ENCODE measurements around the gene GOLGB1.
"Not testable (repeated sequence)": the region's sequence is repeated elsewhere in the genome, so short reads cannot be mapped to it uniquely, and the experiment has no call there.

The GOLGB1 gene

DNA sequence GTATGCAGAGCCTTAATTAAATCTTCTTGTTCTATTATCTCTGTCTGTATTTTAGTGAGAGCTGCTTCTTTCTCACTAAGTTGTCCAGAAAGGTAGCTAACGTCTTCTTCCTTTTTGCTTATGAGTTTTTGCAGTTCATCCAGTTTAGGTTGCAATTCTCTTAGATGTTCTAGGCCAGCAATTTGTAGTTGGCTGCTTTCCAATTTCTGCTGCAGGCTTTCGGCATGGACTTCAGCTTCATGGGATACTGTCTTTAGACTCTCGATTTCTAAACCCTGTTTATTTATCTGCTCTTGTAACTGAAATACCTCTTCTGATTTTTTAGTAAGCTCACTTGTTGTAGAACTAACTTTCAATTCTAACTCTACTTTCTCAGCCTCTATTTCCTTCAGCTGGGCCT lies 53.4 kb downstream of the GOLGB1 start:
- in situ Hi-C loops (cut with MboI; ENCODE audit: low sequenced_read_pairs), result no loop called here

DNA sequence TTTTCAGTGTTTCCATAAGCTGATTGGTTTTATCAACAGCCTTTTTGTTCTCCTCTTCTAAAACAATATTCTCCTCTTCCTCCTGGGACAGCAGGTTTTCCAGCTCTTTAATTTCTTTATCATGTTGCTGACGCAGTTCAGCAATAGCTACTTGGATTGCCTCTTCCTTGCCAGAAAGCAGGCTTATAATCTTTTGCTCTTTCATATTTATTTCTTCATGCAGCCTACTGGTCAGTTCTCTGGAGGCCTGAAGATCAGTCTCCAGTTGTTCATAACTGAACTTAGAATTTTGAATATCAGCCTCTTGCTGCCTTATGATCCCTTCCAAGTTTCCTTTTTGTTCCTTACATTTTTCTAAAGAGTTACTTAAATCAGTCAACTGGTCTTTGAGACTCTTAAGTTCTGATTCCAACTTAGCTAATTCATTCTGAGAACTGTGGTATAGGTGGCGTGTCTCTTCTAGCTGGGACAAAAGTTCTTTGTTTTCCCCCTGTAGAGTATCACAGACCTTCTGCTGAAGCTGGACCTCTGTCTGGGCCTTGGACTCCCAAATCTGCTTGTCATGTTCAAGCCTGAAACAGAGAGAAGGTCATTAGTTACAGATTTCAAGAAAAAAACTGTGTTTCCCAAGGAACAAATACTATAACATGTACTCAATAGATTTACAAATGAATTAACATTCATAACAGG lies 57.4 kb downstream of the GOLGB1 start:
- in situ Hi-C loops (cut with MboI; ENCODE audit: low sequenced_read_pairs), result no loop called here

DNA sequence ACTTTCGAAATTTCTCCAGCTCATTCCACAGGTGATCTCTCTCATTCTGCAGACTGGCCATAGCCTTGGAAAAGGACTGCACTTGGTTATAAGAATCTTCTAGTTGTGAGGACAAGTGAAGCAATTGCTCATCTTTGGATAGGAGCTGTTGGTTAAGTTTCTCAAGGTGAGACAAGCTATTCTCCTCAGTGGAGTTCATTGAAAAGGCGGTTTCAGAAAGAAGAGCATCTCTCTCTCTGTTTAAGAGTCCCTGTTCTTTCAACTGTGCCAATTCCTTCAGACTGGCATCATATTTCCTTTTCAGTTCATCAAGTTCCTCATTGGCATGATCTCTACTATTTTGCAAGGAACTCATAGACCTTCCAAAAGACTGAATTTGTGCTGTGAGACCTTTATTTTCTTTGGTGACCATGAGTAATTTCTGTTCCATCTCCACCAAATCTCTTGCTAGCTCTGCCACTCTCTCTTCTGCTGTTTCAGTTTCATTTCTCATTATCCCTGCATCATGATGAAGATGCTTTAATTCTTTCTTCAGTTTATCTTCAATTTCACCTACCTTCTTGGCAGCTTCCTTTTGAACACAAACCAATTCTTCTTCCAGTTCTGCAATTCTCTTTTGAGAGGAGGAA lies 58.6 kb downstream of the GOLGB1 start:
- in situ Hi-C loops (cut with MboI; ENCODE audit: low sequenced_read_pairs), result no loop called here

DNA sequence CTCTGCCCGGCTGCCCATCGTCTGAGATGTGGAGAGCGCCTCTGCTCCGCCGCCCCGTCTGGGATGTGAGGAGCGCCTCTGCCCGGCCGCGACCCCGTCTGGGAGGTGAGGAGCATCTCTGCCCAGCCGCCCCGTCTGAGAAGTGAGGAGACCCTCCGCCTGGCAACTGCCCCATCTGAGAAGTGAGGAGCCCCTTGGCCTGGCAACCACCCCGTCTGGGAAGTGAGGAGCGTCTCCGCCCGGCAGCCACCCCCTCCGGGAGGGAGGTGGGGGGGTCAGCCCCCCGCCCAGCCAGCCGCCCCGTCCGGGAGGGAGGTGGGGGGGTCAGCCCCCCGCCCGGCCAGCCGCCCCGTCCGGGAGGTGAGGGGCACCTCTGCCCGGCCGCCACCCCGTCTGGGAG lies 60.8 kb downstream of the GOLGB1 start:
- in situ Hi-C loops (cut with MboI; ENCODE audit: low sequenced_read_pairs), result not testable (repeated sequence)

DNA sequence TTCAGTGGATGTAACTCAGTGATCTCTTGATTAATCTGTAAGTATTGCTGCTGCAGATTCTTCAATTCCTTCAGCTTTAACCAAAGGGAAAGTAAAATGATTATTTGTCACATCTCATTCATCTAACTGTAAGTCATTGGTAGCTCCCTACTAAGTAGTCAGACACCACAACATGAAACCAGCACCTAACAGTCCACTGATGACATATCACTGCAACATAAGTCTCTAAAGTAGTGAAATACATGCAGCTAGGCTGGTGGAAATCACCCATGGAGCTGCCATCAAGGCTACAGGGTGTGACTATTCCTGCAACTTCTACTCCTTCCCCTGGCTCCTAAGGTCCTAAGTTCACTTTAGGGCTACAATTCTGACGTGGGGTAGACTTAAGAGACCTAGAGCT lies 67.7 kb downstream of the GOLGB1 start:
- in situ Hi-C loops (cut with MboI; ENCODE audit: low sequenced_read_pairs), result no loop called here

DNA sequence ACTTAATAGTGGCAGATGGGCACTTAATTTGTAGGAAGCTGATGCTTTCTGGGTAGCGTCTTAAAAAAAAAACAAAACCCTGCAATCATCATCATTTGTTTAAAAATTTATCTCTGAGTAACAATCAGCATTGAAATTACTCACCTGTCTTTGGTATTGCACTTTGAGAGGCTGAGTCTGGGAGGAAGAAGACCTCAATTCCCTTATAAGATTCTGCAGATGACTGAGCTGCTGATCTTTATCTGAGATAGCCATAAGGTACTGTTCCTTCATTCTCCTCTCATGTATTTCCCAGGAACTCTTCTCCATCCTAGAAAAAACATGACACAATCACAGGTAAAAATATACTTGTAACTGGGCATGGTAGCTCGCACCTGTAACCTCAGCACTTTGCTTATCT lies 72.4 kb downstream of the GOLGB1 start:
- in situ Hi-C loops (cut with MboI; ENCODE audit: low sequenced_read_pairs), result no loop called here

DNA sequence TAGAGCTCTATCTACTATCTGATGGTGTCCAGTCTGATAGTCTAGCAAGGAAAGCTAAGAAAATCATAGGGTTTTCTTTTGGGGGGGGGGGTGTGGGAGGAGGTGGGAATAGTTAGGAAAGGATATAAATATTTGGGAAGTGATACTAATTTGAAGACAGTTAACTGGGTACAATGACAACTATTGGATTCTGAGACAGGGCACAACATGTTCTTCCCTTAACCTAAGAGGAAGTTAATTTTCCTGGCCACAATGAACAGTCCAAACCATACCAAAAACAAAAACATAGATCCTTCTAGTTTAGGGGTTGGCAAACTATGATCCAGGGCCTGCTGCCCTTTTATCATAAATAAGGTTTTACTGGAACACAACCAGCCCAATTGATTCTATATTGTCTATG lies 78.9 kb downstream of the GOLGB1 start:
- in situ Hi-C loops (cut with MboI; ENCODE audit: low sequenced_read_pairs), result no loop called here

DNA sequence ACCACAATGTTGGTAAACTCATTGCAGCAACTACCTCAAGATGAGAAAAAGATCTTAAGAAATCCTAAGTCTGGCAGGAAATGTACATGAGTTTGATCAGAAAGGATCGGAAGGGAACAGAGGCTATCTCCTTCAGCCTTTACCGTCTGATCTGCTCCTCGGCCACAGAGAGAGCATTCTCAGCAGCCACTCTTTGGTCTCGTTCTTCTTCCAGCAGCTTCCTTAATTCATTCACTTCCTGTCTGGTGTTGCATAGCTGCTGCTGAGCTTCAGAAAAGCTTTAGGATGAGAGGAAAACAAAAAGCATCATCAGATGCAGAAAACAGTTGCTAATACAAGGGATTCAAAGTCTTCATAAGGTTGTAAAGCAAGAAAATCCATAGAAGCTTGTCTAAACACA lies 82.2 kb downstream of the GOLGB1 start:
- in situ Hi-C loops (cut with MboI; ENCODE audit: low sequenced_read_pairs), result no loop called here

DNA sequence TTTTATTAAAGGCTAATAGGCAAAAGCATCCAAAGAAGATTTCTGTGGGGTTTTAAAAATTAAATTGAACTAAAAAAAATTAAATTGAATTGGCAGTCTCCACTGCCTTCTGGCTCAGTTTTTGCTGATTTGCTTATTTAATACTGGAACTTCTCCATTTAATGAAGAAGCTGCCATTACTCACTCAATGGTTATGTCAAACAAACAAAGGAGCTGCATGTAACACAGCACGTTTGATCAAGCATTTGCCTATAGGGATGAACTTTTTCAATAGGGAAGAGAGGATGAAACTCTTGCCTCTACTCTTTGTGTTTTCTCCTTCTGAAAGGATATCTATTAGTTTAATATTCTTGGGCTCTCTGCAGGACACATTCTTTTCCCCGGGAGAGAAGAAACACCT lies 84.1 kb downstream of the GOLGB1 start:
- in situ Hi-C loops (cut with MboI; ENCODE audit: low sequenced_read_pairs), result no loop called here

DNA sequence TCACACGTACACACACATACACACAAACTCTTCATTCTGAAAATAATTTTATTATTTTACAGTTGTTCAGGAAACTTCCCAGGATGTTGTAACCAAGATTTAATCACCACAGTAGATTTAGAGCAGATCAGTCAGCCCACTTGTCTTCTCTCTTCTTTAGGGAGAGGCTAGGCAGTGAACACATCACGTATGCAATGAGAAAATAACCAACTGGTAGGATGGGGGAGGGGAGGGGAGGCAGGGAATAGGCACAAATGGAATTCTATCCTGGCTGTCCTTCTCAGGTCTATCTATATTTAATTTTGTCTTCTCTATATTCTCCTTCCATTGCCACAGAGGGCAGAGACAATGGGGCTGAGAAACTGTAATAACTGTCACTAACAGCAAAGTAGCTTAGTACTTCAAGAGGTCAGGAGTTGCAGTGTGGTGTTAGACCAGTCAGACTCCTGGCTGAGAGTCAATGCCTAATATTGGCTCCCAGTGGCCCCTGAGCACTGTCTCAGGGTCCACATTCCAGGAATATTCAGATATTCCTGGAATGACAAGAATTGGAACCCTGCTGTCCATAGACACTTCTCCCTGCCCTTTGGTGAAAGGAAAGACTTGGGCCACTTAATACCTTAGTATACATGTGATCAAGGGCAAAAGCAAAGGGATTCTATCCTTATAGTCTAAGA lies 86.2 kb downstream of the GOLGB1 start:
- in situ Hi-C loops (cut with MboI; ENCODE audit: low sequenced_read_pairs), result no loop called here

DNA sequence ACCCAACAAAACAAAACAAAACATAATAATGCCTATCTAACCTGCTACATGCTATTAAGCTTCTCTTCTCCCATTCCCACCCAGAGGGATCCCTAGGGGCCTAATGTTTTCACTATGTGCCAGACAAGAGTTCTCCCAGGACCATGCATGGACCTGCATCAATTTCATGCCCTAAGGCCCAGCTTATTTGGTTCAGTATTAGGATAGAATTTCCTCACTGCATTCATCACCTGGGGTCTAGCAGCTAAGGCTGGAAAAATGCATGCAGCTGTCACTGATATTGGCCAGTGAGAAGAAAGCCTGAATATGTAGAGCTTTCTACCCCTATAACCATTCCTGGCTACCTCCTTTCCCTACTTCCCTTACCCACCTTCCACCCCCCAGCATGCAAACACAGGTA lies 86.8 kb downstream of the GOLGB1 start:
- in situ Hi-C loops (cut with MboI; ENCODE audit: low sequenced_read_pairs), result no loop called here

DNA sequence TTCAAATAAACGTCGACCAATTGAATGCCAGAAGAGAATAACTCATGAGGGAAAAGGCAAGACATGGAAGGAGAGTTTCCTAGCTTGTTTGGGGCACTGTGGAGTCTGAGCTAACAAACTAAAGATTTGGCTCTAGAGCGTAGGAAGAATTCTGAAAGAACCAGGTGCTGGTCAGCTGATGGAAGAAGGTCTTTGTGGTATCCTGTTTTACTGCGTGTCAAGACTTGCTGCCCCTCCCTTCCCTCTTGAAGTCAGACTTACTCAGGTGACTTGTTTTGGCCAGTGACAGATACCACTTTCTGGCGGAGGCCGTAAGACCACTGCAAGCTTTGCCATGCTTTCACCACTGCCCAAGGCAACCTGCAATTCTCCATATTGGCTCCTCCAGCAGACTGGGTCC lies 88.2 kb downstream of the GOLGB1 start:
- in situ Hi-C loops (cut with MboI; ENCODE audit: low sequenced_read_pairs), result no loop called here

DNA sequence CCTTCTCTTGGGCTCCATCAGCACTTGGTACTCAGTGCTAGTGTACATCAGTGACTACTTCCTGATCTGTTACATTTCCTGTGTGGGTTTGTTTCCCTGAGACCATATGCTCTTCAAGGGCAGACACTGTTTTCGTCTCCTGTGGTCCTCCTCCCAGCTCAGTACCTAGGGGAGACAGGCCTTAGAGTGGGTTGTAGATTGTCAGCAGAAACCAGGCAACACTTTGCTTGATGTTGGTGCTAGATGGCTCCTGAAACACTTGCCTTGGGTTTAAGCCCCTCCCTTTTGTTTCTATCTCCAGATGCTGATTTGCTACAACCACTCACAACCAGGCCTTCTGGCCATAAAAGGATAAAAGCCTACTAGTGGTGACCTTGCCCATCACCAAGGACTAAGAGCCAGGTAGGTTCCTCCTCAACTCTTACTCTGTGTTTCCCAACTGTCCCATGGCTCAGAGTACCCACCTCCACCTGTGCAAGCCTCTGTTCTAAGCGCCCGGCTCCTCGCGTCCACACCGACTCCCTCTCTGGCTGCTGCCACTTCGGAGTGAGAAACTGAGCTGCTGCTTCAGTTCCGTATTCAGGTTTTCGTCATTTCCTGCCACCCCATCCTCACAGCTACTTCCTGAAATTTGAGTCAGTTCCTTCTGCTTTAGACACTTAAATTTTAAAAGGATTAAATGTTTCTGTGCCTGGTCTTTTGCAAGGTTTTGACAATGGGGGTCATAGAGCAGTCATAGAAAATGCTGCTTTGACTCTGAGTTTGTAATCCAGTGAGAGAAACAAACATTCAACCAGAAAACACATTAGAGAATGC lies 89.0 kb downstream of the GOLGB1 start, which contains the start of gene HCLS1:
HCLS1 (minus strand) TSS at position 548 of the 816 bp plus-strand sequence. CDS start 2,556 bp downstream, outside the sequence.
- in situ Hi-C loops (cut with MboI; ENCODE audit: low sequenced_read_pairs), result no loop called here

DNA sequence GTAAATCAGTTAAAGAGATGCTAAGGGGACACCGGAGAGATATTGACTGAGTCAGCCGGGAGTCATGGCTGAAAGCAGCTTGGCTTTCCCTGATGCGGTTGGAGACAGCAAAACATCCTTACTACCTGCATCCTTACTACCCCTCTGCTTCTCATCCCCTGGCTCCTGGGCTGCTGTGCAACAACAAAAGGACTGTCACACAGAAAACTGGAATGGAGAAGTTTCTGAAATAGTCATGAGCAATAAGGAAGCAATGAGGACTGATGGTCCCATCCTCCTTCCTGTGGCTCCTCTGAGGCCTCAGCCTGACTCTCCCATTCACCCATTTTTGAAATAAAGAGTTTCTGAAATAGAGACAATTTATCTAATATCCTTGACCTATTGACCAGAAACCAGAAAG lies 90.0 kb downstream of the GOLGB1 start:
- in situ Hi-C loops (cut with MboI; ENCODE audit: low sequenced_read_pairs), result no loop called here

DNA sequence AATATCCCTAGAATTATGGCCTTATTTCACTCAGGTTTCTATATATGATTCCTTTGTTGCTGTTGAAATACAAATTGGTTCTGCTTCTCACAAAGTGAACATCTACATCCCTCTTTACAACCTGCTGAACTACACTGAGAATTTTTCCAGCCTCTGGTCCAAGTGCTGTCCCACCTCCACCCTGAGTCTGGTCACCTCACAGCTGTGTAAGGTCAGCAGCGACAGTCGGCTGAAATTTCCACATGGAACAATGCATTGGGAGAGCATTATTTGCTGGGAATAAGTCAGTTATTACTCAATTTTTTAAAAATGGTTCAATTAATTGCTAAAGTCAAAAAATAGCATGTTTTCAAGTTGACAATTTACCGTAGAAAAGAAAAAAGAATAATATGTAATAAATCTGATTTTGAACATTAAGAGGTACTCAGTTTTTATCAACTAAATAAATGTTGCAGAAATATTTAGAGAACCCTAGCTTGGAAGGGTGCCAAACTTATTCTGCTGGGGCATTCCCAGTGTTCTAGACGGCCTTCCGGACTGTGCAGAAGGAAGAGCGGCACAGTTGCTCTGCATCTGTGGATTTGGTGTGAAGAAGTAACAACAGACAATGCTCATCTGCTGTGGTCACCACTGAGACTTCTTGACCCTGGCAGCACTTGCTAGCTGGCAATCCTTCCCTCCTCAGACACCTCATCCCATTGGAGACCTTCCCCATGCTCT lies 90.7 kb downstream of the GOLGB1 start:
- in situ Hi-C loops (cut with MboI; ENCODE audit: low sequenced_read_pairs), result no loop called here

DNA sequence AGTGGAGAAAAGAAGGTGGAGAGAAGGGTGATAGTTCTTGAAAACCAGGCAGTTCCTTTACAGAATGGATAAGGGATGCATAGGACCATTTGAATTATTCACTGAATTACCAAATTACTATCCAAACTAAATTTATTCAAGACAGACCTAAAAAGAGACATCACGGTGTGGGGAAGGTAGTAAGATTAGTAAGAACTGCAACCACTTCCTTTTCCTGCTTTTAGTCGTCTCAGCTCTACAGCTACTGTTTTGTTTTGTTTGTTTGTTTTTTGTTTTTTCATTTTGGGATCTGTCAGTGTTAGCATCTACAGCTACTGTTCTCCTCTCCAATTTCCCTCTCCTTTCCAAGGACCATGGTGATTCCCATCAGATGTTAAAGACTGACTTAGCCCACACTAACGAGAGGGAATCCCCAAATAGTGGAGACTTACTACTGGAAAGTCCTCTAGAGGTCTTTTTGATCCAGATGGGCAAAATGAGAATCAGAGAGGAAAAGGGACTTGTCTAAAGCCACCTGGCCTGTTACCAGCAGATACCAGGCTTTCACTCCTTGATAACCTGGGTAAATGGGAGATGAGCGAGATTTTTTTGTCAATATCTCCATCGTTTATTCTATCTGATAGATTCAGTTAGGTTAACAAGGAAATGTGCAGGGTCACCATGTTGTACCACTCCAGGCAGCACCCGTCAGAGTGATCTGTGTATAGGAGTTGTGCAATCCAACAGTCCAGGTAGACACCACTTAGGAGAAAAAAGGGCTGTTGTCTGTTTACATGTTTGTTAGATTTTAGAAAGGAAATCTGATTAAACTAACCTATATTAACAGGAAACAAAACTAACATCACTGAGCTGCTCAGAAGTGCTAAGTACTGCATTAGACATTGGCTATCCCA lies 94.8 kb downstream of the GOLGB1 start:
- in situ Hi-C loops (cut with MboI; ENCODE audit: low sequenced_read_pairs), result no loop called here

DNA sequence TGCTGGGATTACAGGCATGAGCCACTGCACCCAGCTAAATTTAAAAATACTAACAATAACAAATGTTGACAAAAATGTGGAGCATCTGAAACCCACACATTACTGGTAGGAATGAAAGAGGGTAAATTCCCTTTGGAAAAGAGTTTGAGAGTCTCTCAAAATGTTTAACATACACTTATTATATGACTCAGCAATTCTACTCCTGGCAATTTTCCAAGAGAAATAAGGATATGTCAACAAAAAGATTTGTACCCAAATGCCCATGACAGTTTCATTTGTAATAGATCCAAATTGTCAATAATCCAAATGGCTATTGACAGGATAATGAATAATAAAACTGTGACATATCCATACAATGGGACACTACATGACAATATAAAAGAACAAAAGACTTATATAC lies 97.9 kb downstream of the GOLGB1 start:
- in situ Hi-C loops (cut with MboI; ENCODE audit: low sequenced_read_pairs), result no loop called here

DNA sequence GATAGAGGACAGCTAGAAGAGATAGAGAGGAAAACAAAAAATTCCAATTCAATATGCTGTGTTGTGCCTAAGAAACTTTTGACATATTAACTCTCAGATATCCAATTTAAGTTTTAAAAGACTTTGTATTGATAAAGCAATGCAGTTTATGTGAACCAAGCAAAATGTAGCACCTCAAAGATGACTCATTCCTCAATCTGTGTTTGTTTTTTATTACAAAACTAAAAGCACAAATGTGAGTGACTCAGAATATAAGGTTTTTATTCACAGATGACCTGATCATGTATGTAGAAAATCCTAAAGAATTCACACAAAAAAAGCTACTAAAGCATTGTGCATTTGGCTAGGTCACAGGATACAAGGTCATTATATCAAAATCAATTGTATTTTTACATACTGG lies 99.9 kb downstream of the GOLGB1 start:
- in situ Hi-C loops (cut with MboI; ENCODE audit: low sequenced_read_pairs), result no loop called here

DNA sequence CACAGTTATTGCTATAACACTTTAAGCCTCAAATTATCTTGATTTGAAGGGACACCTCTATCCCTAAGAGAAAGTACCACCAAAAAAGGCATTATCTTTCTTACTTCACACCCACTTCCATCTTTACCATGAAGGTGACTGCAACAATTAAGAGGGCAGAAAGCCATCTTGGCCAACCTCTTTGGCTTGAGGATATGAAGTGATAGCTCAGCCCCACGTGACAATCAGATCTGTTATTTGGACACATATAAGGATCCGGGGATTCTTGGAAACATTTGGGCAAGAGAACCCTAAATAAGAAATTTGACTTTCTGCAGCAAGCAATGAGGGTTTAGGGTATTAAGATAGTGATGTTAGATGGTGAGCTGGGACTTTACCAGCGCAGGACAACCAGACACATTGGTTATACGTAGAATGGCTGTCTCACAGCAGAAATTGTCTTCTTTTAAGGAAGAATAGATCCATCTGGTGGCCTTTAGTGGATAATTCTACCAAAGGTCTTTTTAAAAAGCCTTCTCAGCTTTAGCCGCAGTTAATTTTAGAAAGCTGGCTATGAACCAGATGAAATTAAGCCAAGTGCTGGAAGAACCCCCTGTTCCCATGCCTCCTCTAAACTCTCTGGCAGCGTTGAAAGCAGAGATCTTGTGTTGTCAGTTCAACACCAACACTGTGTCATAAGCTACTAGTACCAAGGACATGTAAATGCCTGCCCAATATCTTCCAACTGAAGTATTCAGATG lies 101.2 kb downstream of the GOLGB1 start:
- in situ Hi-C loops (cut with MboI; ENCODE audit: low sequenced_read_pairs), result no loop called here
